ENCODE data around the gene FECH.

Gene FECH

GRCh38 chr18:57581301-57581934 lies 5.1 kb downstream of the FECH start:
- peak in 3 of 51 donors; percentile 11 to 29 (median 15) for DNase-seq

GRCh38 chr18:57579934-57580333 lies 6.6 kb downstream of the FECH start:
- no peak for DNase-seq

GRCh38 chr18:57576316-57576715 lies 10.2 kb downstream of the FECH start:
- DNase-seq: no peak

- DNase-seq: no peak
These were observed 11.0 kb downstream of the FECH start for GRCh38 chr18:57575542-57575941.

GRCh38 chr18:57574866-57575265 lies 11.6 kb downstream of the FECH start:
- DNase-seq: no peak

GRCh38 chr18:57570162-57570561 lies 16.3 kb downstream of the FECH start:
- no peak for DNase-seq

GRCh38 chr18:57569133-57569532 lies 17.4 kb downstream of the FECH start:
- no peak for DNase-seq

GRCh38 chr18:57561728-57562423 lies 24.6 kb downstream of the FECH start:
- peak in 9 of 51 donors; percentile 2 to 61 (median 11) for DNase-seq

GRCh38 chr18:57561261-57561660 lies 25.2 kb downstream of the FECH start:
- peak in 1 of 51 donors; percentile 49 for DNase-seq

- no peak for DNase-seq
These were observed 27.2 kb downstream of the FECH start for GRCh38 chr18:57559314-57559713.

GRCh38 chr18:57555134-57555533 lies 31.4 kb downstream of the FECH start:
- DNase-seq: no peak

- no peak for DNase-seq
These were observed 36.0 kb downstream of the FECH start for GRCh38 chr18:57550510-57550909.

- no peak for DNase-seq
These were observed 39.2 kb downstream of the FECH start for GRCh38 chr18:57547260-57547659.

- DNase-seq: peak in 1 of 51 donors; percentile 27
These were observed 41.4 kb downstream of the FECH start for GRCh38 chr18:57544936-57545660.

GRCh38 chr18:57543560-57543959 lies 42.9 kb downstream of the FECH start:
- DNase-seq: no peak

- DNase-seq: no peak
These were observed 43.6 kb downstream of the FECH start for GRCh38 chr18:57542812-57543427.

GRCh38 chr18:57542126-57542525 lies 44.4 kb downstream of the FECH start:
- DNase-seq: no peak

- no peak for DNase-seq
These were observed 46.8 kb downstream of the FECH start for GRCh38 chr18:57539702-57540101.

- DNase-seq: no peak
These were observed 47.9 kb downstream of the FECH start for GRCh38 chr18:57538614-57539013.

GRCh38 chr18:57534511-57534909 lies 52.0 kb downstream of the FECH start:
- no peak for DNase-seq

GRCh38 chr18:57533868-57534510 lies 52.5 kb downstream of the FECH start:
- DNase-seq: no peak

Measured in hypothalamus (tissue), 51 donors.